ENCODE data around the gene HHIP. TPM values are rescaled to one million over a fixed set of nuclear protein-coding genes. Genes with fewer than 3 reads are reported as not detected.

The HHIP gene
- total RNA-seq, 1 experiment from 2014 or later: 0.28 TPM

DNA sequence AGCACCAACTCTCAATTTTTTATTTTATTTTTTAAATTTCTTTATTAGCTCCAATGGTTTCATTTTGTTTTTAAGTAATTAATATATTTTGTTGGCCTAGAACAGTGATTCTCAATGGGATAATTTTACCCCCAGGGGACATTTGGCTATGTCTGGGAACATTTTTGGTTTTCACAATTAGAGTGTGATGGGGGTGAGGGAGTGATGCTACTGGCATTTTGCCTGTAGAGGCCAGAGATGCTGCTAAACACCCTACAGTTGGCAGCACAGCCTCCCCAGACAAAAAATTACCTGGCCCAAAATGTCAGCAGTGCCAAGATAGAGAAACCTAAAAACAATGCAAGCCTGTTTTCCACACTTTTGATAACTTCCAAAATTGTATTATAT, 64.6 kb downstream of the HHIP start:
- Histone ChIP-seq H3K4me3 (ENCODE audit: low read depth, low read length, poor library complexity, severe bottlenecking) (no peak overlapping the region), H3K27ac (ENCODE audit: low read depth, low read length, poor library complexity, severe bottlenecking) (no peak overlapping the region), H3K4me1 (ENCODE audit: insufficient read depth, low read length, poor library complexity, severe bottlenecking) (no peaks in the 10 kb centered on the region), H3K9me3 (ENCODE audit: low read depth, low read length, poor library complexity, severe bottlenecking) (no peaks in the 10 kb centered on the region), H3K36me3 (ENCODE audit: insufficient read depth, low read length, poor library complexity, severe bottlenecking) (no peaks in the 10 kb centered on the region), H3K27me3 (replicated peaks; ENCODE audit: insufficient read depth, low read depth, low read length, poor library complexity) (no peaks in the 10 kb centered on the region)
- no TSS peak for BruUV-seq (replicated peaks)
- DNase-seq (ENCODE audit: low spot score): no peak
- TF ChIP-seq, protein P1, sequence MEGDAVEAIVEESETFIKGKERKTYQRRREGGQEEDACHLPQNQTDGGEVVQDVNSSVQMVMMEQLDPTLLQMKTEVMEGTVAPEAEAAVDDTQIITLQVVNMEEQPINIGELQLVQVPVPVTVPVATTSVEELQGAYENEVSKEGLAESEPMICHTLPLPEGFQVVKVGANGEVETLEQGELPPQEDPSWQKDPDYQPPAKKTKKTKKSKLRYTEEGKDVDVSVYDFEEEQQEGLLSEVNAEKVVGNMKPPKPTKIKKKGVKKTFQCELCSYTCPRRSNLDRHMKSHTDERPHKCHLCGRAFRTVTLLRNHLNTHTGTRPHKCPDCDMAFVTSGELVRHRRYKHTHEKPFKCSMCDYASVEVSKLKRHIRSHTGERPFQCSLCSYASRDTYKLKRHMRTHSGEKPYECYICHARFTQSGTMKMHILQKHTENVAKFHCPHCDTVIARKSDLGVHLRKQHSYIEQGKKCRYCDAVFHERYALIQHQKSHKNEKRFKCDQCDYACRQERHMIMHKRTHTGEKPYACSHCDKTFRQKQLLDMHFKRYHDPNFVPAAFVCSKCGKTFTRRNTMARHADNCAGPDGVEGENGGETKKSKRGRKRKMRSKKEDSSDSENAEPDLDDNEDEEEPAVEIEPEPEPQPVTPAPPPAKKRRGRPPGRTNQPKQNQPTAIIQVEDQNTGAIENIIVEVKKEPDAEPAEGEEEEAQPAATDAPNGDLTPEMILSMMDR (conservative IDR thresholded peaks at IDR 0.05; ENCODE audit: low read depth, low read length): no peak
- no peak for TF ChIP-seq EZH2 (IDR thresholded peaks at IDR 0.05; ENCODE audit: borderline replicate concordance, low read depth, low read length, poor library complexity, severe bottlenecking)
- intact Hi-C loops (cut with micrococcal nuclease; ENCODE audit: unreplicated experiment): no loop called here
- ChIA-PET POLR2A (ENCODE audit: low non-redundant PET) (no interaction called here), CTCF (no interaction called here)

DNA sequence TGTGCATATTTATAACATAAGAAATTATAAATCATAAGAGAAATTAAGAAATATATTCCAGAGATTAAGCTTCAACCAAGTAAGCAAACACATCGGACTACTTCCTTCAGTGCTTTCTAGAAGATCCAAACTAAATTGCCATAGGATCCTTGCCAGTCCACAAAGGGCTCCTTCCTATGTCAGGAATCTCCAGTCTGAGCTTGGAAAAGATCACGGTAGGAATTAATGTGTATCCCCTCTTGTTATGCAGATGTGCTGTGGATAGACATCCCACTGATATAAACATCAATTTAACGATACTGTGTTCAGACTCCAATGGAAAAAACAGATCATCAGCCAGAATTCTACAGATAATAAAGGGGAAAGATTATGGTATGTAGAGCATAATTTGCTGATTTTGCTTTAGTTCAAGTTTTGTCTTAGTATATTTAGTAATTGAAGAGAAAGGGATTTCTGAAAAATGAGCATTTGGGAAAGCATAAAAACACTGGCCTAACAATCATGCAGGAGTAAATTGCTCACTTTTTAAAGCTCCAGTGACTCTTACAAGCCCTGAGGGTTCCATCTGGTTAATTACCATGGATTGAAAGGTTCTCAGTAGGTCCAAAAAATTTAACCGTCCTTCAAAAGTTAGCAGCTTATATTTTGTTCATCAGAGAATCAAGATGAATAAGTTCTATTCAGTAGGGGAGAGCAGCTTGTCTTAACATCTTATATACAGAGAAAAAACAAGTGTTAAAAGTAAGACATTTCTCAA, 65.9 kb downstream of the HHIP start:
- CTCF ChIA-PET: no interaction called here
- Histone ChIP-seq H3K9me3 (ENCODE audit: low read depth, low read length, poor library complexity, severe bottlenecking) (no peaks in the 10 kb centered on the region), H3K4me3 (ENCODE audit: low read depth, low read length, poor library complexity, severe bottlenecking) (no peak overlapping the region), H3K36me3 (ENCODE audit: insufficient read depth, low read length, poor library complexity, severe bottlenecking) (no peaks in the 10 kb centered on the region), H3K27ac (ENCODE audit: low read depth, low read length, poor library complexity, severe bottlenecking) (no peak overlapping the region), H3K4me1 (ENCODE audit: insufficient read depth, low read length, poor library complexity, severe bottlenecking) (no peaks in the 10 kb centered on the region), H3K27me3 (replicated peaks; ENCODE audit: insufficient read depth, low read depth, low read length, poor library complexity) (no peaks in the 10 kb centered on the region)
- DNase-seq (ENCODE audit: low spot score): no peak
- TF ChIP-seq EZH2 (IDR thresholded peaks at IDR 0.05; ENCODE audit: borderline replicate concordance, low read depth, low read length, poor library complexity, severe bottlenecking): no peak
- TF ChIP-seq, protein P1 (conservative IDR thresholded peaks at IDR 0.05; ENCODE audit: low read depth, low read length): no peak
- no TSS peak for BruUV-seq (replicated peaks)
- POLR2A ChIA-PET (ENCODE audit: low non-redundant PET): no interaction called here
- intact Hi-C loops (cut with micrococcal nuclease; ENCODE audit: unreplicated experiment): no loop called here

DNA sequence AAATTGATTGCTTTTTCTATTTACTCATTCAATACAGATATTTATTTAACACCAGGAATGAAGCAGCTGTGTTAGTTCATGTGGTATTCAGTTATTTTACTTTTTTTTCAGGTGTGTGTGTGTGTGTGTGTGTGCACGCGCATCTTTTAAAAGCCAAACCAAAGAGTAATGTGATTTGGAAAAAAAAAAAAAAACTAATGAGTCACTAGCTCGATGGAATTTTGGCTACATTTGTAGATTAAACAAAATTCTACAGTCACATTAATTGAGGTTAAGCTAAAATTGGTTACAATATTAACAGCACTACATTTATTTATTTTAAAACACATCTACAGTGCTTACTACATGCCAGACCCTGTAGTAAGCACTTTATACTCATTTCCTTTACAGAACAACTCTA, 66.8 kb downstream of the HHIP start:
- no peaks in the 10 kb centered on the region for H3K4me1 ChIP-seq (ENCODE audit: insufficient read depth, low read length, poor library complexity, severe bottlenecking)
- ChIA-PET POLR2A (ENCODE audit: low non-redundant PET) (no interaction called here), CTCF (no interaction called here)
- no peak for DNase-seq (ENCODE audit: low spot score)
- no peak overlapping the region for H3K4me3 ChIP-seq (ENCODE audit: low read depth, low read length, poor library complexity, severe bottlenecking)
- intact Hi-C loops (cut with micrococcal nuclease; ENCODE audit: unreplicated experiment): no loop called here
- no peaks in the 10 kb centered on the region for H3K36me3 ChIP-seq (ENCODE audit: insufficient read depth, low read length, poor library complexity, severe bottlenecking)
- no peaks in the 10 kb centered on the region for H3K9me3 ChIP-seq (ENCODE audit: low read depth, low read length, poor library complexity, severe bottlenecking)
- no peak overlapping the region for H3K27ac ChIP-seq (ENCODE audit: low read depth, low read length, poor library complexity, severe bottlenecking)
- BruUV-seq (replicated peaks): no TSS peak
- no peaks in the 10 kb centered on the region for H3K27me3 ChIP-seq (replicated peaks; ENCODE audit: insufficient read depth, low read depth, low read length, poor library complexity)
- TF ChIP-seq, protein P1 (conservative IDR thresholded peaks at IDR 0.05; ENCODE audit: low read depth, low read length): no peak
- TF ChIP-seq EZH2 (IDR thresholded peaks at IDR 0.05; ENCODE audit: borderline replicate concordance, low read depth, low read length, poor library complexity, severe bottlenecking): no peak

Data from A673 (cell line).